RWPE1 (cell line): ENCODE measurements around the gene NDUFA13.

Source experiments
- CTCF ChIA-PET: fragments of 350-600 bp; sonication (Branson Sonifier 250); formaldehyde crosslinking; extraction: SDS; loops from one replicate; lab custom pipeline; 2021; lab: Yijun Ruan, JAX
- POLR2A ChIA-PET: fragments of 400-600 bp; formaldehyde crosslinking; extraction: SDS; loops from one replicate; lab custom pipeline; 2020; ENCODE audit warnings: antibody characterized with exemption; ENCODE audit not compliant: low non-redundant PET; lab: Yijun Ruan, JAX
- DNase-seq: peaks from one replicate; pipeline ENCODE4 v3.0.0; 2012; ENCODE audit warnings: low spot score
- H3K27ac ChIP-seq: fragments of 450-650 bp; 2 replicates; pipeline ENCODE4 v1.5.1; 2017
- CTCF ChIP-seq: fragments of 450-650 bp; conservative IDR thresholded peaks from 2 replicates; pipeline ENCODE4 v1.5.1; 2017; ENCODE audit warnings: low read depth, mild to moderate bottlenecking

Gene NDUFA13

GRCh38 chr19:19502281-19502680, 13.7 kb upstream of the NDUFA13 start:
- H3K27ac ChIP-seq: no peak overlapping the region
- no peak for TF ChIP-seq CTCF
- no peak for DNase-seq
- CTCF ChIA-PET: no interaction called here
- POLR2A ChIA-PET: no interaction called here

GRCh38 chr19:19502808-19503602, 13.0 kb upstream of the NDUFA13 start:
- ChIA-PET POLR2A (no interaction called here), CTCF (interaction anchor here (0.6 kb wide), 2 partner anchors 12 to 141 kb away, joined by 3 to 4 read pairs; partner anchors contain the start of gene GMIP)
- TF ChIP-seq CTCF: no peak
- DNase-seq: no peak
- H3K27ac ChIP-seq: peak overlapping the region; percentile 27

GRCh38 chr19:19504754-19505668, 11.0 kb upstream of the NDUFA13 start:
- TF ChIP-seq CTCF: no peak
- no peak overlapping the region for H3K27ac ChIP-seq
- no peak for DNase-seq
- CTCF ChIA-PET: interaction anchor here (0.6 to 1.1 kb wide), 4 partner anchors 9 to 123 kb away, joined by 3 to 6 read pairs (median 5); no protein-coding TSS in a partner anchor
- POLR2A ChIA-PET: no interaction called here

GRCh38 chr19:19505669-19506326, 10.2 kb upstream of the NDUFA13 start:
- ChIA-PET POLR2A (no interaction called here), CTCF (interaction anchor here (0.6 kb wide), 1 partner anchor 13 kb away, joined by 4 read pairs; no protein-coding TSS in a partner anchor)
- H3K27ac ChIP-seq: peak overlapping the region; percentile 4; the same call in 1 of the 2 replicates
- no peak for DNase-seq
- TF ChIP-seq CTCF: no peak

- no peak for TF ChIP-seq CTCF
- POLR2A ChIA-PET: no interaction called here
- DNase-seq: no peak
- CTCF ChIA-PET: interaction anchor here (0.5 kb wide), 1 partner anchor 57 kb away, joined by 3 read pairs; no protein-coding TSS in a partner anchor
- H3K27ac ChIP-seq: peak overlapping the region; percentile 4; the same call in 1 of the 2 replicates
These were observed 9.4 kb upstream of the NDUFA13 start for GRCh38 chr19:19506592-19506991.
